Activated naive CD8-positive, alpha-beta T cell treated with anti-CD3 and anti-CD28 coated beads, Interleukin-2, amount 10 ng/mL, durations not matched to agents 7 days and 5 days (primary cell): ENCODE data around the gene LAMC2. TPM values are rescaled to one million over a fixed set of nuclear protein-coding genes. Genes with fewer than 3 reads are reported as not detected.

ENCODE experiments used
- ATAC-seq: fragments of 150-1000 bp; cut with Tn5 transposase; one replicate; pipeline ENCODE4 v1.10.0; 2021; ENCODE audit warnings: low read depth, moderate library complexity
- POLR2A ChIA-PET: fragments of 350-600 bp; sonication (Branson Sonifier 250); formaldehyde crosslinking; loops from one replicate; lab custom pipeline; 2021; ENCODE audit warnings: antibody characterized with exemption; lab: Charles Lee
- DNase-seq: peaks from one replicate; pipeline ENCODE4 v3.0.0; 2021
- H3K27ac Mint-ChIP-seq: one replicate; pipeline ENCODE4 v1.8.0; 2022; ENCODE audit warnings: mild to moderate bottlenecking, mixed read lengths
- H3K27me3 Mint-ChIP-seq: one replicate; pipeline ENCODE4 v1.8.0; 2022; ENCODE audit warnings: mild to moderate bottlenecking, moderate library complexity, mixed read lengths
- H3K36me3 Mint-ChIP-seq: one replicate; pipeline ENCODE4 v1.8.0; 2021; ENCODE audit warnings: mild to moderate bottlenecking, mixed read lengths
- H3K4me1 Mint-ChIP-seq: one replicate; pipeline ENCODE4 v1.8.0; 2021; ENCODE audit warnings: mixed read lengths
- H3K4me3 Mint-ChIP-seq: one replicate; pipeline ENCODE4 v1.8.0; 2022; ENCODE audit warnings: mild to moderate bottlenecking, moderate library complexity, mixed read lengths
- H3K9me3 Mint-ChIP-seq: one replicate; pipeline ENCODE4 v1.8.0; 2021; ENCODE audit warnings: mixed read lengths
- total RNA-seq, 2 experiments: library from RNA; stranded (reverse); gene quantifications; one replicate each; pipeline ENCODE4 v1.2.3, GENCODE V29; 2021

Gene LAMC2
- total RNA-seq, 2 experiments from 2014 or later, result not detected

DNA sequence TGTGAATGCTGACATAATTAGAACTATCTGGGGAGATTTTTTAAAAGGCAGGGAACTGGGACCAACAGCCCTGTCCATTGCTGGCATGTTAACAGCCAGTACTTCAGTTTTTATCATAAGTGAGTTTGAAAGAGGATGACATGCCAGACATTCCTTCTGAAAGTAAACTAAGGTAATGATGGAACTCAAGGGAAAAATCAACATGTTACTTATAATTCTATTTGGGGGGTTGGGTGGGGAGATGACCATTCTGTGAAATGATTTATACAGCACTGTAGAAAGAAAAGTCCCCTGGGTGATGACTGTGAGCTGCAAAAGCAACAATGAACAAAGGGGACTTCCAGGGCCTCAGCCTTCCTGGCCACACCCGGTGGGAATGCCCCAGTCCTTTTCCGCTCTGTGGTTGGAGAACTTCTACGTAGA, 5.4 kb upstream of the LAMC2 start:
- H3K9me3 Mint-ChIP-seq, result no peaks in the 10 kb centered on the region
- ATAC-seq (no peak), DNase-seq (no peak)
- H3K27me3 Mint-ChIP-seq, result peaks cover 13% of the 10 kb centered on the region
- no peaks in the 10 kb centered on the region for H3K36me3 Mint-ChIP-seq
- H3K4me1 Mint-ChIP-seq, result peaks cover 2% of the 10 kb centered on the region
- no peak overlapping the region for H3K4me3 Mint-ChIP-seq
- POLR2A ChIA-PET, result no interaction called here
- H3K27ac Mint-ChIP-seq, result no peak overlapping the region

DNA sequence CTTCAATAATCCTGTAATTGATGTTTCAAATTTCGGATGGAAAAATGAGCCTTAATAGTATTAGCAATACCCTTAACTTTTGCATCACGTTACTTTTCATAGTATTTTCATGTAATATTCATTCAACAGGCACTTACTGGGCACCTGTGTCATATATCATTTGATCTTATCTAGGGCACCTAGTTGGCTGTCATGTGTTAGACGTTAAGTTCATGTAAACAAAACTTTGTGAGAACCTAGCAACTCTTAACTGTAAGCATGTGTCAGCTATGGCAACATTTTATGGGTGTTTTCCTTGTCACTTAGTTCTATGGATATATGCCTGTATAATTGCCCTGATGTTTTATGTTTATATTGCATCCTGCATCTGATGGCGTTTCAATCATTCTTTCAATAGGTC, 777 bp downstream of the LAMC2 start:
- Mint-ChIP-seq H3K4me1 (peaks cover 2% of the 10 kb centered on the region), H3K9me3 (no peaks in the 10 kb centered on the region), H3K4me3 (no peak overlapping the region), H3K27ac (no peak overlapping the region), H3K27me3 (peaks cover 44% of the 10 kb centered on the region), H3K36me3 (no peaks in the 10 kb centered on the region)
- DNase-seq (no peak), ATAC-seq (no peak)
- POLR2A ChIA-PET, result no interaction called here

DNA sequence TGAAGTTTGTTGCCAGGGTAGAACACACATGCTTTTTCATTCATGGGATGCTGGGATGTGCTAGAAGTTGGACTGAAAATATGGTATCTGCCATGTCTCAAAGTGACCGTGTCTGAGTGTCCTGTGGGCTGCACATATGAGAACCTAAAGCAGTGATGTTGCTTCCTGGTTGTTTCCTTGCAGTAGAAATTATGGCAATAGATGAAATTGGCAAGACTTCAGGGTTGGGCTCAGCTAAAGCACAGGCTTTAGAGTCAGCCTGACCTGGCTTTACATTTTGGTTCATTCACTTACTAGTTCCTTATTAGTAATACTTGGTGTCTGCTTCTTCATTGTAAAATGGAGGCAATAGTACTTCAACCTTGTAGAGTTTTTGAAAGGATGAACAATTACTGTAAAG, 2.2 kb downstream of the LAMC2 start:
- Mint-ChIP-seq H3K4me1 (peaks cover 2% of the 10 kb centered on the region), H3K9me3 (no peaks in the 10 kb centered on the region), H3K4me3 (no peak overlapping the region), H3K27ac (no peak overlapping the region), H3K36me3 (no peaks in the 10 kb centered on the region), H3K27me3 (peaks cover 51% of the 10 kb centered on the region)
- POLR2A ChIA-PET, result interaction anchor here (1.4 kb wide), 1 partner anchor 31 kb away, joined by 3 read pairs; no protein-coding TSS in a partner anchor
- DNase-seq (no peak), ATAC-seq (no peak)

DNA sequence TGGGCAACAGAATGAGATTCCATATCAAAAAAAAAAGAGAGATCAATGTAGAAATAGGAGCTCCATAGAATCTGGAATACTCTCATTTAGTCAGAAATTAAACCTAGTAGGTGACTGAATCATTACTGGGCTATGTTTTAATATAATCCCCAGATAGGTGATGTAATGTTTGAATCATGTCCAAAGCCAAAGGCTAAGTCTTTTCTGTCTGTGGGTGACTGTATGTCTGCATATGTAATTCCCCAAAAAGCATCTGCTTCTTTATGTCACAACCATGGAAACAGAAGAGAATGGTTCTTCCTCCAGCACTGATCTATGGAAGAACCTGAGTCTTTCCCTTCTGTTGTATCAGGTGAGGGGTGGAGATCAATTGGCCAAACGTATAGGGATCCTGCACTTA, 5.8 kb downstream of the LAMC2 start:
- Mint-ChIP-seq H3K27ac (no peak overlapping the region), H3K36me3 (no peaks in the 10 kb centered on the region), H3K4me3 (no peak overlapping the region), H3K27me3 (peaks cover 43% of the 10 kb centered on the region), H3K4me1 (peaks cover 14% of the 10 kb centered on the region), H3K9me3 (no peaks in the 10 kb centered on the region)
- ATAC-seq, result no peak
- no peak for DNase-seq
- POLR2A ChIA-PET, result no interaction called here

DNA sequence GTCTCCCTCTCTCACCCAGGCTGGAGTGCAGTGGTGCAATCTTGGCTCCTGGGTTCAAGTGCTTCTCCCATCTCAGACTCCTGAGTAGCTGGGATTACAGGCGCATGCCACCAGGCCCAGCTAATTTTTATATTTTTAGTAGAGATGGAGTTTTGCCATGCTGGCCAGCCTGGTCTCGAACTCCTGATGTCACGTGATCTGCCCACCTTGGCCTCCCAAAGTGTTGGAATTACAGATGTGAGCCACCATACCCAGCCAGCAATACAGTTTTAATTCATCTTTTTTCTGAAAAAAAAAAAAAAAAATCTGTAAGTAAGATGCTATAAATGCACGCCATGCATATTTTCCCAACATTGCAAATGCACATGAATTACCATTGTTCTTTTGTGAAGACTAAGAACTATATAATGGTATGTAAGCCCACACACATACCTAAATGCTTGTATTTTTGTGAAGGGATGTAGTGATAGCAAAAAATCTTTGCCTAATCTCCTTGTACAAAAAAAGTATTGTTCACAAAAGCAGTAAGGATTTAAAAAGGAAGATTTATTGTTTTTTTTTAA, 8.0 kb downstream of the LAMC2 start:
- no peak for DNase-seq
- H3K4me1 Mint-ChIP-seq, result peaks cover 14% of the 10 kb centered on the region
- no peaks in the 10 kb centered on the region for H3K9me3 Mint-ChIP-seq
- no peak overlapping the region for H3K4me3 Mint-ChIP-seq
- peaks cover 35% of the 10 kb centered on the region for H3K27me3 Mint-ChIP-seq
- no peaks in the 10 kb centered on the region for H3K36me3 Mint-ChIP-seq
- H3K27ac Mint-ChIP-seq, result no peak overlapping the region
- POLR2A ChIA-PET, result no interaction called here
- no peak for ATAC-seq

DNA sequence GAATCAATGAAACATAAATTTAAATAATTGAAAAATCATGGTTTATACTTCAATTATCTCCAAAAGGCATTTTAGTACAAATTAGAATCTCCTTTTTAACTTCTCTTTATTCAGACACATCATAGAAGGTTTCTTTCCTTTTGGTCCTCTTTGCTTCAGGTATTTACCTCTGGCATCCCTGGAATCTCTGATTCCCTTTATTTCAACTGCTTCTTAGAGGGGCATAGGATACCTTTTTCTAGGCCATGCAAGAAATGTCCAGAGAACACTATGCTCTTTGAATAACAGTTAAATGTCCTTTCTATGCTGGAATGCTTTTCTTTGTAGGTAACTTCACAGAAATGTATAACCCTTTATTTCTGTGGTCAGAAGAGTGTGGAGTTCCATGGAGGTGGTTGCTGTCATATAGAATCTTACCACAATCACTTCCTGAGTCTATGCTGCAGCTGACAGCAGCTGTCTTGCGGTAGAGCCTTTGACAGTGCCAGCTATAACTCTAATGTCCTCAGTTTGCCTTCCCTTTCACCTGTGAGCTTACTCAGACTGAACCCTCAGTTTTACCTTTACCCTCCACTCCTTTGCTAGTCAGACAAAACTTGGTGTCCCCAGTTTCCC, 8.6 kb downstream of the LAMC2 start:
- ATAC-seq, result peak; percentile 96
- POLR2A ChIA-PET, result no interaction called here
- Mint-ChIP-seq H3K27me3 (peaks cover 31% of the 10 kb centered on the region), H3K4me1 (peaks cover 14% of the 10 kb centered on the region), H3K4me3 (peak overlapping the region; percentile 75), H3K36me3 (no peaks in the 10 kb centered on the region), H3K9me3 (no peaks in the 10 kb centered on the region), H3K27ac (peak overlapping the region; percentile 59)
- DNase-seq, result no peak

DNA sequence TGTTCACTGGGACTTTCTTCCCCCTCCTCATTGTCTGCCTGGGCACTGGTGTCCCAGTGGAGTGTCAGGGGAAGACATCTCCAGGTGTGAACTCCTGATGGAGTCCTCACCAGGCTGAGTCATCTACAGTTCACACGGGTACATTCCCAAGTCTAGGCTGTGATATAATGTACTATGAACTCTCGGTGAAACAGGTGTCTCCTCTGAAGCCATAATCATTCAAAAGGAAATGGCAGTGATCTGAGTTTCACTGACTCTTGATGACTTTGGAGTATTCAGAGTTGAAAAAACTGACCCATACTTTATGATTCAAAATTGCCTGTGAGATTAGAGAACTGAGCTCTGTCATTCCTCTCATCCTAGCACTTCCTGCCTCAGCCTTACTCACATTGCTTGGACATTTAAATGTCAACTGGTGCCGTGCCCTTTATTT, 9.1 kb downstream of the LAMC2 start:
- Mint-ChIP-seq H3K4me1 (peaks cover 14% of the 10 kb centered on the region), H3K36me3 (no peaks in the 10 kb centered on the region), H3K27ac (peak overlapping the region; percentile 59), H3K27me3 (peaks cover 29% of the 10 kb centered on the region), H3K9me3 (no peaks in the 10 kb centered on the region), H3K4me3 (peak overlapping the region; percentile 75)
- ATAC-seq, result peak; percentile 46
- peak; percentile 40 for DNase-seq
- POLR2A ChIA-PET, result no interaction called here

DNA sequence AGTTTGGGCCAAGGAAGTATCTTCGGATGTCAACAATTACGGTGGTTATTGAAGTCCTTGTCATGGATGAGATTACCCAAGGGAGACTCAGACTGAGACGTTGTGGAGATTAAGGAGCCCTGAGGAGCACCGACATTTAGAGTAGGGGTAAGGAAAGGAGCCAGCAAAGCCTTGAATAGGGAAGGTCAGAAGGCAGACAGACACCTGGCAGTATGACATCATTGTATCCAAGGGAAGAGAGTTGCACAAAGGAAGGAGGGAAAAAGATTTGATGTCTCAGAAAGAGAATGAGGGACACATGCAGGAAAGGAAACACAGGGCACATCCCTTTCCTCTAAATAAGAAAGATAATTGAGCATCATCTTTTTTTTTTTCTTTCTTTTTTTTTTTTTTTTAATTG, 11.7 kb downstream of the LAMC2 start:
- Mint-ChIP-seq H3K4me1 (peaks cover 16% of the 10 kb centered on the region), H3K4me3 (no peak overlapping the region), H3K36me3 (no peaks in the 10 kb centered on the region), H3K9me3 (no peaks in the 10 kb centered on the region), H3K27me3 (peaks cover 18% of the 10 kb centered on the region), H3K27ac (no peak overlapping the region)
- DNase-seq (no peak), ATAC-seq (no peak)
- POLR2A ChIA-PET, result no interaction called here

DNA sequence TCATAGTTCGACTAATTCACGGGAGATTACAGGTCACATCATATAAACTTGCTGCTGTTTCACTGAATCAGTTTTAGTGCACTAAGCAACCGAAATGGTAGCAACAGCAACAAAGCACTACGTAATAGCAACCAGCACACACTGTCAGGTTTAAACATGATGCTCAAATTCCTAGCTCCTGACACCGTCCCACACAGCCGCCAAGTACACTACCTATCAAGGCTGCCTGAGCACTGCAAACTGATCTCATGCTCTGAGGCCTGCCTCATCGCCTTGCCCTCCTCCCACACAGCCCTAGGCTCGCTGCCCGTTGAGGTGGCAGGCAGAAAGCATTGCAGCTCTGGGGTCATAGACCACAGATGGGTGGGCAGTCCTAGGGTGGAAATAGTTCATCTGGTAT, 12.4 kb downstream of the LAMC2 start:
- H3K9me3 Mint-ChIP-seq, result no peaks in the 10 kb centered on the region
- peaks cover 13% of the 10 kb centered on the region for H3K27me3 Mint-ChIP-seq
- H3K27ac Mint-ChIP-seq, result no peak overlapping the region
- no peak for ATAC-seq
- peaks cover 17% of the 10 kb centered on the region for H3K4me1 Mint-ChIP-seq
- H3K36me3 Mint-ChIP-seq, result no peaks in the 10 kb centered on the region
- no peak overlapping the region for H3K4me3 Mint-ChIP-seq
- DNase-seq, result no peak
- POLR2A ChIA-PET, result no interaction called here

DNA sequence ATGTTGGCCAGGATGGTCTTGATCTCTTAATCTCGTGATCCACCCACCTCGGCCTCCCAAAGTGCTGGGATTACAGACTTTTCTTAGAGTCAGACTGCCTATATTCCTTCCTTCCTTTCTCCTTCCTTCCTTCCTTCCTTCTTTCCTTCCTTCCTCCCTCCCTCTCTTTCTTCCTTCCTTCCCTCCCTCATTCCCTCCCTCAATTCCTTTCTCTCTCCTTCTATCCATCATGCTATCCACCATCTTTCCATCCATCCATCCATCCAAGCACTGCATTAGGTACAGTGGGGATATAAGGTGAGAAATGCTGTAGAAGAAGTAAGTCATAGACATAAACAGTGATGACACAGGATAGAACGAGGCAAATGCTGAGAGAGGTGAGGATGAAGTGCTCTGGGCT, 13.2 kb downstream of the LAMC2 start:
- no peak overlapping the region for H3K27ac Mint-ChIP-seq

DNA sequence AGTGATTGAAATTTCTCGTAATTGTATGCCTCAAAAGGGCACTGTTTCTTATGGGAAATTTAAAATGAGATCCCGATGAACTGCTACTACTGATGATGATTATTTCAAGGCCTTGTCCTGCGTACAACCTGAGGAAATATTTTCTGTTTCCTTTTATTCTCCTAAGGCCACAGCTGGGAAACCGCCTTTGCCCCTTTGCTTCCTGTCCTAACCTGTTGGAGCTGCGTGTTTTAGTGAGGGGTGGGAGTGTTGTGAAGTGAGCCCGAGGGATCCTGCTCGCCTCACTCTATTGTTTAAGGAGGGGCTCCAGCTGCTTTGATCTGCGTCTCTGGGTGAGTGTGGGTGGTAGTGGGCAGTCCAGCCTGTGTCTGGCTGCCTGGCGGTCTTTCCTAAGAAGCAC, 14.4 kb downstream of the LAMC2 start:
- ATAC-seq, result no peak
- Mint-ChIP-seq H3K4me3 (no peak overlapping the region), H3K36me3 (no peaks in the 10 kb centered on the region), H3K27me3 (peaks cover 13% of the 10 kb centered on the region), H3K27ac (no peak overlapping the region), H3K4me1 (peaks cover 7% of the 10 kb centered on the region), H3K9me3 (no peaks in the 10 kb centered on the region)
- POLR2A ChIA-PET, result no interaction called here
- no peak for DNase-seq

More for the DNA sequence above, 13.2 kb downstream of the LAMC2 start:
- peaks cover 13% of the 10 kb centered on the region for H3K27me3 Mint-ChIP-seq
- H3K4me1 Mint-ChIP-seq, result peaks cover 15% of the 10 kb centered on the region
- no peaks in the 10 kb centered on the region for H3K36me3 Mint-ChIP-seq
- ATAC-seq (no peak), DNase-seq (no peak)
- POLR2A ChIA-PET, result no interaction called here
- no peak overlapping the region for H3K4me3 Mint-ChIP-seq
- H3K9me3 Mint-ChIP-seq, result no peaks in the 10 kb centered on the region

DNA sequence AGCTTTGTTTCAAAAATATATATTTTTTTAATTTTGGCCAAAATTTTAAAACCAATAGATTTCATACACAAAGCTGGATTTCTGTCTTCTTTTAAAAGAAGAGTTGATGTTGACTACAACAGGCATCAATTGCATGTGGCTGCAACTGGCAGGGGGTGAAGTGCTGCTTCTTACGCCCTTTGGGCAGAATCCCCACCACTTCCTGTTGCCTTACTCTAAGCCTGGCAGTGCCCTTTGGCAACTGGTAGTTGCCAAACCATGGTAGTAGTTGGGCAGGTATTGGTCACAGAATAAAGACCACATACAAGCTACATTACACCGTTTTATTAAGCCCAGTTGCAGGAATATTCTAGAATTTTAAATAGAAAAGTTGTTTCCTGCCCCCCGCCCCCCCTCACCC, 17.0 kb downstream of the LAMC2 start:
- H3K27me3 Mint-ChIP-seq, result peaks cover 7% of the 10 kb centered on the region
- H3K4me1 Mint-ChIP-seq, result peaks cover 8% of the 10 kb centered on the region
- POLR2A ChIA-PET, result no interaction called here
- H3K36me3 Mint-ChIP-seq, result no peaks in the 10 kb centered on the region
- no peak overlapping the region for H3K27ac Mint-ChIP-seq
- H3K9me3 Mint-ChIP-seq, result no peaks in the 10 kb centered on the region
- DNase-seq (no peak), ATAC-seq (no peak)
- H3K4me3 Mint-ChIP-seq, result no peak overlapping the region

DNA sequence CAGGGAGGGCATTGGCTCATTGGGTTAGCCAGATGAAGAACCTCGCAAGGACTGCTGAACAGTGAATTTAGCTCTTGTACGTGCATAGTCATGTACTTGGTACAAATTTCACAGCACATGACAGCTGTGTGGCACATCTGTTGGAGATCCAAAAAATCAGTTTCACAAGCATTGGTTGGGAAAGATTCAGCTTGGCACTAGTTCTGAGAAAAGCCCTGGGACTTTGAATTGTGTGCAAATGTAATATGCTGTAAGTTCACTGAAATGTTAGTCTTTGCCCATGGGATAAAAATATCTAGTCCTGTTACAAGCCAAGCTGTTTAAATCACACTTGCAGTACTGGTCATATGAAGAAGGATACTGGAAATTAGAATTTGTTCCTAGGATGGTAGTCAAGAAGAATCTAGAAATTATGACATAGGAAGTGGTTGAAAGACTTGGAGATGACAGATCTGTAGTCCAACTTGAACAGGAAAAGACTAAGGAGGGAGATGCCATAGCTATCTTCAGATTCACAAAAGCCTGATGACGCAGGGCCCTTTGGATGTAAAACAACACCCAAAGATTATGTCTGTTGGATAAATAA, 19.2 kb downstream of the LAMC2 start:
- Mint-ChIP-seq H3K4me1 (peaks cover 11% of the 10 kb centered on the region), H3K9me3 (no peaks in the 10 kb centered on the region), H3K36me3 (no peaks in the 10 kb centered on the region), H3K27ac (no peak overlapping the region), H3K4me3 (no peak overlapping the region), H3K27me3 (peaks cover 9% of the 10 kb centered on the region)
- no peak for DNase-seq
- POLR2A ChIA-PET, result no interaction called here
- ATAC-seq, result no peak

DNA sequence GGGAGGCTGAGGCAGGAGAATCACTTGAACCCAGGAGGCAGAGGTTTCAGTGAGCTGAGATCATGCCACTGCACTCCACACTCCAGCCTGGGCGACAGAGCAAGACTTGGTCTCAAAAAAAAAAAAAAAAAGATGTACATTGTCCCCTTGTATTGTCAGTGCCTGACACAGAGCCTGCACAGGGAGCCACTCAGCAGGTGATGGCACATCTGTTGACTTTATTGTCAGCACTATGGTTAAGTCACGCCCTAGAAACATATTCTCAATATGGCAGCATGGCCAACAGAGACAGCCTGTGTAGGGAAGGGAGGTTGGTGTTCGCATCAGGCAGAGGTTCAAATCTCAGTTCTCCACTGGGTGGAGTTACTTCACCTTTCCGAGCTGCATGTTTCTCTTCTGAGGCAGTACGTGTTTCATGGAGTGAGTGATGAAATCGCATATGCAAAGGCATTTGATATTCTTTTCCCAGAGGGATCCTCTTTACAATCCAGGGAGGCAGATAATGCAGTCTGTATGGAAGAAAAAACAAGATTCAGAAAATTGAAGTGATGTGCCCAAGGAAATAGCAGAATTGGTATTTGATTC, 20.6 kb downstream of the LAMC2 start:
- H3K27me3 Mint-ChIP-seq, result peaks cover 5% of the 10 kb centered on the region
- ATAC-seq (no peak), DNase-seq (no peak)
- H3K4me1 Mint-ChIP-seq, result peaks cover 11% of the 10 kb centered on the region
- no peaks in the 10 kb centered on the region for H3K36me3 Mint-ChIP-seq
- POLR2A ChIA-PET, result no interaction called here
- H3K4me3 Mint-ChIP-seq, result no peak overlapping the region
- H3K9me3 Mint-ChIP-seq, result no peaks in the 10 kb centered on the region
- no peak overlapping the region for H3K27ac Mint-ChIP-seq
